BJ (cell line): ENCODE data around the gene CKMT1B. TPM values are rescaled to one million over a fixed set of nuclear protein-coding genes. Genes with fewer than 3 reads are reported as not detected.
"Not testable (repeated sequence)": the region's sequence is repeated elsewhere in the genome, so short reads cannot be mapped to it uniquely, and the experiment has no call there.

ENCODE experiments used
- CTCF ChIA-PET: fragments of 350-600 bp; formaldehyde crosslinking; extraction: SDS; loops from one replicate; lab custom pipeline; 2021; ENCODE audit warnings: antibody characterized with exemption, inconsistent platforms; lab: Yijun Ruan, JAX
- POLR2A ChIA-PET: fragments of 300-600 bp; sonication (Branson Sonifier 250); formaldehyde crosslinking; extraction: SDS; loops from one replicate; lab custom pipeline; 2021; ENCODE audit warnings: antibody characterized with exemption; lab: Charles Lee
- DNase-seq: peaks from one replicate; pipeline ENCODE4 v3.0.0-alpha.2; 2011; ENCODE audit warnings: low read depth
- H3K27me3 ChIP-seq: 2 replicates; pipeline ENCODE4 v1.6.0; 2011; ENCODE audit warnings: low read length; ENCODE audit not compliant: control insufficient read depth, insufficient read depth
- H3K36me3 ChIP-seq: 2 replicates; pipeline ENCODE4 v1.5.1; 2011; ENCODE audit warnings: low read length; ENCODE audit not compliant: control insufficient read depth, insufficient read depth
- H3K4me3 ChIP-seq: 2 replicates; pipeline ENCODE4 v1.5.1; 2011; ENCODE audit warnings: low read depth, mild to moderate bottlenecking, control low read depth, low read length
- CTCF ChIP-seq: IDR thresholded peaks from 2 replicates; pipeline ENCODE4 v1.5.1; 2011; ENCODE audit warnings: low read depth, mild to moderate bottlenecking, control low read depth, inconsistent platforms, low read length, moderate library complexity; ENCODE audit not compliant: insufficient read depth
- polyA plus RNA-seq: library from polyadenylated mRNA; depleted of rRNA; stranded (reverse); fragments of >200 nt; gene quantifications from 2 replicates; pipeline ENCODE4 v1.2.3, GENCODE V29; 2011

Gene CKMT1B
- polyA plus RNA-seq, 1 experiment, result 0.25 TPM

GRCh38 chr15:43552256-43552655 lies 41.6 kb upstream of the CKMT1B start:
- no peak for DNase-seq
- Histone ChIP-seq H3K27me3 (no peaks in the 10 kb centered on the region), H3K4me3 (no peak overlapping the region), H3K36me3 (no peaks in the 10 kb centered on the region; the same call in 1 of the 2 replicates)
- ChIA-PET POLR2A (no interaction called here), CTCF (no interaction called here)
- TF ChIP-seq CTCF, result no peak

GRCh38 chr15:43552986-43553385 lies 40.8 kb upstream of the CKMT1B start:
- no peak for TF ChIP-seq CTCF
- POLR2A ChIA-PET, result interaction anchor here (0.5 kb wide), 1 partner anchor 1288 kb away, joined by 9 read pairs; no protein-coding TSS in a partner anchor
- Histone ChIP-seq H3K27me3 (no peaks in the 10 kb centered on the region), H3K36me3 (no peaks in the 10 kb centered on the region; the same call in 1 of the 2 replicates), H3K4me3 (no peak overlapping the region)
- CTCF ChIA-PET, result no interaction called here
- no peak for DNase-seq

GRCh38 chr15:43562753-43563152 lies 31.1 kb upstream of the CKMT1B start:
- DNase-seq, H3K27me3 ChIP-seq, POLR2A ChIA-PET, H3K4me3 ChIP-seq, H3K36me3 ChIP-seq, CTCF ChIA-PET: not testable (repeated sequence)

- CTCF ChIA-PET, H3K36me3 ChIP-seq, H3K4me3 ChIP-seq, H3K27me3 ChIP-seq, POLR2A ChIA-PET, DNase-seq: not testable (repeated sequence)
Observed at GRCh38 chr15:43563793-43564192, 30.0 kb upstream of the CKMT1B start.

- H3K36me3 ChIP-seq, H3K4me3 ChIP-seq, CTCF ChIA-PET, POLR2A ChIA-PET, DNase-seq, H3K27me3 ChIP-seq: not testable (repeated sequence)
Observed at GRCh38 chr15:43566615-43567014, 27.2 kb upstream of the CKMT1B start.

GRCh38 chr15:43574607-43575006 lies 19.2 kb upstream of the CKMT1B start:
- H3K36me3 ChIP-seq, POLR2A ChIA-PET, H3K4me3 ChIP-seq, CTCF ChIA-PET, H3K27me3 ChIP-seq, DNase-seq: not testable (repeated sequence)

GRCh38 chr15:43589778-43590466 lies 3.9 kb upstream of the CKMT1B start, which contains the start of gene PPIP5K1:
Gene PPIP5K1, minus strand, starts transcription at chr15:43590208. Its CDS starts 5,704 bp downstream, at chr15:43584504.
- H3K27me3 ChIP-seq, H3K36me3 ChIP-seq, POLR2A ChIA-PET, H3K4me3 ChIP-seq, DNase-seq, CTCF ChIA-PET: not testable (repeated sequence)

- DNase-seq, H3K4me3 ChIP-seq, H3K27me3 ChIP-seq, POLR2A ChIA-PET, CTCF ChIA-PET, H3K36me3 ChIP-seq: not testable (repeated sequence)
Observed at GRCh38 chr15:43592841-43593240, 986 bp upstream of the CKMT1B start.

- H3K36me3 ChIP-seq, H3K4me3 ChIP-seq, DNase-seq, POLR2A ChIA-PET, CTCF ChIA-PET, H3K27me3 ChIP-seq: not testable (repeated sequence)
Observed at GRCh38 chr15:43599131-43599530, 5.3 kb downstream of the CKMT1B start.

- POLR2A ChIA-PET, result not testable (repeated sequence)
Observed at GRCh38 chr15:43600200-43600599, 6.4 kb downstream of the CKMT1B start.

GRCh38 chr15:43602233-43602632 lies 8.4 kb downstream of the CKMT1B start:
- H3K36me3 ChIP-seq, H3K4me3 ChIP-seq, POLR2A ChIA-PET, CTCF ChIA-PET, H3K27me3 ChIP-seq, DNase-seq: not testable (repeated sequence)

More at GRCh38 chr15:43600200-43600599, 6.4 kb downstream of the CKMT1B start:
- CTCF ChIA-PET, H3K4me3 ChIP-seq, H3K36me3 ChIP-seq, DNase-seq, H3K27me3 ChIP-seq: not testable (repeated sequence)
